ENCODE data around the gene GATD1.

DNA sequence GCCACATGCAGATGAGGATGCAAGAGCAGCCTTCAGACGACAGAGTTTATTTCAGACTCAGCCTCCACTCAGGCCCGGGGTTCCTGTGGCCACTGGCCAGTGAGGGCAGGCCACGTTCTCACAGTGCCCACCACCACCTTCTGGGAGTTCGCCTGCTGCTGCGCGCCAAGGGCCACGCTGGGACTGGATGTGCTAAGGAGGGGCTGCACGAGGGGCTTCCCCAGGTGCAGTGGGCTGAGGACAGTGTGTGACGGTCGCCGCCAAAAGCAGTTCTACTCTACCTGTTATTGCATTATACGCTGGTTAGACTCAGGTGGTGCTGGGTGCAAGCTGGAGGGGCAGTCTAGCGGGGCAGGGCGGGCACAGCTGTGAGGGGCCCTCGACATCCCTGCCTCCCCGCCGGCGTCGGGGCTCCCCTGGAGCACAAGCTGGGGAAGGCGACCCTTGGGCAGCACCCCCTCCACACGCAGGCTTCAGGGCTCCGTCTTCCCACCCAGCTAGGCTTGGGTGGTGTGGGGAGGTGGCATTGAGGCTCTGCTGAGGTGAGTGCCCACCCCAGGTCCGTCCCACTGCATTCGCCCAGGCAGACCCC is 9.9 kb upstream of the GATD1 start:
- TF ChIP-seq GATA3 (IDR thresholded peaks at IDR 0.05; ENCODE audit: low read depth, low read length) (no peak), GATA2 (IDR thresholded peaks at IDR 0.05; ENCODE audit: low read depth, low read length) (no peak)

All from SH-SY5Y (cell line).